DMS114 treated with DMSO at 0.1 percent for 48 hours (cell line): Measurements from ENCODE around the gene SLC38A6.
"Not testable (repeated sequence)": the region's sequence is repeated elsewhere in the genome, so short reads cannot be mapped to it uniquely, and the experiment has no call there.

Experiments
- DNase-seq: peaks from one replicate; lab custom pipeline; 2025; ENCODE audit not compliant: unreplicated experiment; lab: John Stamatoyannopoulos, UW

The SLC38A6 gene

DNA sequence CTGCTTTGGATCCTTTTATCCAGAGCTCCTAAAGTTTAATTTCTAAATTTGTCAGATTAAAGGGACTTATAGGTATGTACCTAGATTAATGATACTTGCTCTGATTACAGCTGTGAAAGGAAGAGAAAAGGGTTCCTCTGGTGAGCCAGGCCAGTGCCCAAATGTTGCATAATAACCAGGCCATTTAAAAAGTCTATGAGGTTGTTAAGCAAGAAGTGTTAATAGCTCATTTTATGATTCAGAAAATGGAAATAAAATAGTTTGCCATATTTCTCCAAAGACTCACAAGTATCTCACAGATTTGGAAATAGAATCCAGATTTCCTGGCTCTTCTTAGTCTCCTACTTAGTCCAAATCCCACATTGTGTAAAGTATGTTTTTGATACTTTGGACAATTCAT, 67.6 kb downstream of the SLC38A6 start:
- no peak for DNase-seq

- no peak for DNase-seq
Measured at GRCh38 chr14:61050417-61050816, 69.4 kb downstream of the SLC38A6 start.

DNA sequence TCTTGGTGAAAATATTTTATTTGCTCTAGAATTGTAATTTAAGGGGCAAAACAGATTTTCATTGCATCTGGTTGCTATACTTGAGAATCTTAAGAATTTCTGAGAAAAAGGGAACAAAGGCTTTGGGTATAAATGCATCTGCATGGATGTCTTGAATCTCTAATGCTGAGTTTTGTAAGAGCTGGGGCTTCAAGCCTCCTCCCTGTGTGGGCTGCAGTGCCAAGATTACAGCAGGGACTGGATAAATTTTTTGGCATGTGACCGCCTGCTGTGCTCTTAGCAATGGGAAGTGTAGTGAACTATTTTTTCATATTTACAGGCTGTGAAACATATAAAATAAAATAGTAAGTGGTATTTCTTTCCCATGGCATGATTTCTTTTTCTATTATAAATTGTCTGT, 70.0 kb downstream of the SLC38A6 start:
- DNase-seq = no peak

DNA sequence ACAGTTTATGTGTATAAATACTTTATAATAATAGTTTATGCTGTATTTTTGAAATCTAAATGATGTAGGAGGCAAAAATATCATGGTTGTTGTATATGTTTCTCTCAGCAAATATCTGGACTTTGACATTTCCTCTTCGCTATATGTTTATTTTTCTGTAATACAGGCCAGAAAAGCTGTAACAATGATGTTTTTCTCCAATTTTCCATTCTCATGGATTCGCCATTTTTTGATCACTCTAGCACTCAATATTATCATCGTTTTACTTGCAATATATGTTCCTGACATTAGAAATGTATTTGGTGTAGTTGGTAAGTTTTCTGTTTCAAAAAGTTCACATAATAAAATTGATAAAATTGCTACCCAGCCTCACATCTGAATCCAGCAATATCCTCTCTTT, 70.6 kb downstream of the SLC38A6 start:
- no peak for DNase-seq

DNA sequence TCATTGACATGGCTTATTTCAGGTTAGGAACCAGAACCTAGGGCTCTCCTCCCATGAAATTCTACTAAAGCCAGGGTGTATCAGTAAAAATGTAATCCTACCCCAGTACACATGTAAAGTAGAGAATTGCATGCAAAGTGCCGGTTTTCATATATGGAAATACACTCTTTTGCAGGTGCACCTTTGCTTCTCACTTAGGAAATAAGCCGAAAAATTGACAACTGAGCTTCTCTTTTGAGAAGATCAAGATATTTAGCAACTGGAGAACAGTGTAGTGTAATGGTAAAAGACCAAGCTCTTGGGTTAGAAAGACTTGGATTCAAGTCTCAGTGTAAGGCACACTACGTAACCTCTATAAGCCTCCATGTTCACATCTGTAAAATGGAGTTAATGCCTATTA, 82.4 kb downstream of the SLC38A6 start:
- no peak for DNase-seq

DNA sequence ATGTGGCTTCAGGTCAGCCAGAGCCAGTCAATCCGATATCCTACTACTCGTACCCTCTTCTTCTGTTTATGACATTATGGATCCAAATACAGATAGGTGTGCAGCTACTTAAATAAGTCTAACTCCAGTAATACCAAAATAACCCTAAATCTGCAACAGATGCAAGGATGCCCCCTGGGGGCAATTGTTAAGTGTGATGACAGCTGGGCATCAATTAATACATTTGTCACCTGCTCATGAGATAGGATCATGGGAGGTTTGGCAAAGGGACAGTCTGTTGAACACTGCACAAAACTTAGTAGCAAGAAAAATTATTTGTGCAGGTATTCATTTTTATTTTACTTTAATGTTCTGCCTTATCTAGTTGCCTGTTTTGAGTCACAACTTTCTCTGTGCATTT, 83.2 kb downstream of the SLC38A6 start:
- DNase-seq = no peak

DNA sequence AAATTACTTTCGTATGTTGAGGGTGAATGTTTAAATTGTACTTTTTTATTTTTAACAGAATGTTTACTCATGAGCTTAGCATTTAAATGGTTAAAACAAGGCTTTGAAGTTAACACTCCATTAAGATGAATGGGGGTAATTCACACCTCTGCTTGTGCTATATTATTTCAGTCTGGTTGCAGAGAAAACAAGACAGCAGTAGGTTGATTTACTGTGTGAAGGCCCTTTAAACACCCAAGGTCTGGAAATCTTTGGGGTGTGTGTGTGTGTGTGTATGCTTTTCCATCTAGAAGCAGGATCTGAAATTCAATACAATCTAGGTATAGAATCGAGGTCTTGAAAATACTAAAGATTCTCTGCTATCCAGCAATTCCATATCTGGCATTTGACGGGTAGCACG, 83.8 kb downstream of the SLC38A6 start:
- DNase-seq = no peak

- no peak for DNase-seq
Measured at GRCh38 chr14:61065656-61066055, 84.6 kb downstream of the SLC38A6 start.

GRCh38 chr14:61072442-61072841, 91.4 kb downstream of the SLC38A6 start:
- DNase-seq = not testable (repeated sequence)

DNA sequence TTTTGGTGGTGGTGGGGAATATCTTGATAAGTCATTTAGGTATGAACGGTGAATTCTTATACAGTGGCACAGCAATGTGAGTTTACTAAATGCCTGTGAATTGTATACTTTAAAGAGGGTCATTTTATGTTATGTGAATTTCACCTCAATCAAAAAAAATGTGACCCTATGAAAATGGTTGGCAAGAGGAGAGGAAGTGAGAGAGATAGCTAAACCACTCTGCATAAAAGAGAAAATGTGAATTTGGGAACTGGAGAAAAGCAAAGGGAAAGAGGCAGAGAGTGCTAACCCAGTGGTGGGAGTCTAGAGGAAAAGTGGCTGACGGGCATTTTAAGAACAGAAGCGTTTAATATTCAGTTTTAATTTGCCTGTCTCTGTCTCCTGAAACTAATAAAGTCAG, 93.8 kb downstream of the SLC38A6 start:
- DNase-seq = no peak

DNA sequence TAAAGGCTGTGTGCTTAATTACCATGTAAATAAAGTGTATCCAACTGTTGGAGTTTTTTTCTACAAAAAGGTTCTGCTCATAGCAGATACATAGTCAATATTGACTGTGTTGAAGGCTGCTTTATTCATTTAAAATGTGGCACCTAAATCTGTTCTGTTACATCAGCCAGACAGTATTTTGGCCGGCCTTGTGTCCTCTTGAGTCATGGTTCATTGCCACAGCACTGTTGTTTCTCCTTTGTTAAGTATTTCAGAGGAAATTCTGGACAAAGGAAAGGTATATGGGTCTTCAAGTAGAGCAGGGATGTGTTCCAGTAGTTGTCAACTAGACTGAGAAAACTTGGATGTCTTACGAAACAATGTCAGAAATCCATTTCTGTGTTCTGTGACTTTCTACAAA, 95.5 kb downstream of the SLC38A6 start:
- no peak for DNase-seq

- no peak for DNase-seq
Measured at GRCh38 chr14:61077437-61077836, 96.4 kb downstream of the SLC38A6 start.

DNA sequence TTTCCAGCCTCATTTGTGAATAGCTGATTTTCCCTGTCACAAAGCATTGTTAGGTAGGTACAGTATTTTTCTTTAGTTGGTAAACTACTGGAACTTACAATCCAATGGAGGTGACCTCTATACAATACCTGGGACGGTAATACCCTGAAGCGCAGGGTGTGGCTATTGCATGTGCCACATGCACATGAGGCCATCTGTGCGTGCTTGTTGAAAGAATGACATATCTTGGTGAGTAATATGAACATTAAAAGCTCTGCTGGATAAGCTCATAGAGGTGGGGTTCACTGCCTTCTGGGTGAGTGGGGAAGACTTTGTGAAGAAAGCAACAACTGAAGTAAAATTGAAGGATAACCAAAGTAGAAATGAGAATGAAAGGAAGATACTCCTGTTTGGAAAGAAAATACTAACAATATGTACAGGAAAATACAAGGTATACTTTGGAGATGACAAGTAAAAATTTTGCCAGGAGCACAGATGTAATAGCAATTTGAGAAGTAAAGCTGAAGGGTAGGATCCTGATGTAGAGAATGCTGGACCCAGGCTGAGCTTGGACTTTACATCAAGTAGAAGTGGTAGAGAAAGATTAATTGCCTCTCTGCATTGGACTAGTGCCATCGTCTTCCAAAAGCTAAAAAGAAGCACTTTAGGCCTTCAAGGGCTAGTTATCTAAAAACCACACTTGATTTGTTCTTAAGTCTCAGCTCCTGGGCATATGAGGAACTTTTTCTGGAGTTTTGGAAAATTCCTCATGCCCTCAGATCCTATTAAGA, 97.1 kb downstream of the SLC38A6 start:
- no peak for DNase-seq

DNA sequence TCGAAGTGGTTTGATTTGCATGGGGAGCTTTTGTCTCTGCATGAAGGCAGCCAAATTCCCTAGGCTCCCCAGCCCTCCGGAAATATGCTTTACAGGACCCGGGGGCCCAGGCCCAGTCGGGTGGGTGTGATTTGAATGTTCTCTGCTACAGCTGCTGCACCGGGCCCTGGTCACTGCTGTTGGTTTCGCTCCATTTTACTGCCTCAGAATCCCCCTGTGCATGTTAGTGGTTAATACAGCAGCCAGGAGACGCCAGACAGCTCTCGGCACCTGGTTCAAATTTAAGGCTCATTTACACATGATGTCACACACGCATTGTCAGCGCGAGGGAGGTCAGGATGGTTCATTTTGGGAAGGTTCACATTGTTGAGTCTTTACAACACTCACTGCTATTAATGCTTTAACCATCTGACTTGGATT, 99.6 kb downstream of the SLC38A6 start:
- no peak for DNase-seq

GRCh38 chr14:61088081-61088480, 107.0 kb downstream of the SLC38A6 start:
- no peak for DNase-seq

GRCh38 chr14:61089126-61089750, 108.2 kb downstream of the SLC38A6 start:
- DNase-seq = no peak

DNA sequence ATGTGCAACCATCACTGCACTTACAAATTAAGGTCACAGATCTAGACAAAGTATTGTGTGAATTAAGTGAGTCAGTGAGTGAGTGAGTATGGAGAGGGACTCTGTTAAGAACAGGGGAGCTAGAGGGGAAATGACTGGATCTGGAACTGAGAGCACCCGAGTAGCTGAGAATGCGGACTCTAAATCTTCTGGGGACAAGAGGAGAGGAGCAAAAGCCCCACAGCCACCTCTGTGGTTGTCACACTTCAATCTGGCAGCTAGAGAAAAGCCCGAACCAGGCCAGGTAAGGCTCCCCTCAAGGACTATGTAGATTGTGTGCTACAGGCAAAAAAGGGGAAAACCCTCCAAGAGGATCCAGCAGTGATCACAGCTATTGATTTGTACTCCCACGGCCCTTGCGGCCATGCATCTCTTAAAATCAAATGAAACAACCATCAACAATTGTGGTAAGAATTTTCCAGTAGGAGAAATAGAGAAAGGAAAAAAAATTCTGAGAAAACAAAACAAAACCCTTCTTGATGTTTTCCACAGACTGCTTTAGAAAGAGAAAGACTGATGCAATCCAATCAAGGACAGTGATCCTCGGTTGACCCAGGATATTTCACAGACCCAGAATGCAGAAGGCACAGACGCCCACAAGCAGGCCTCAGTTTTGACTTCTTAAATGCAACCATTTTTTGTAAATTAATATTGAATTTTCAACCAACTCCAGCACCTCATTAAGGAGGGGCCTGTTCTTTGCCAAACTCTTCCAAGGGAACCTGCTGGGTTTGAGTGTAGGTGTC, 109.6 kb downstream of the SLC38A6 start:
- DNase-seq = no peak

- DNase-seq = no peak
Measured at GRCh38 chr14:61091657-61092273, 110.7 kb downstream of the SLC38A6 start.

DNA sequence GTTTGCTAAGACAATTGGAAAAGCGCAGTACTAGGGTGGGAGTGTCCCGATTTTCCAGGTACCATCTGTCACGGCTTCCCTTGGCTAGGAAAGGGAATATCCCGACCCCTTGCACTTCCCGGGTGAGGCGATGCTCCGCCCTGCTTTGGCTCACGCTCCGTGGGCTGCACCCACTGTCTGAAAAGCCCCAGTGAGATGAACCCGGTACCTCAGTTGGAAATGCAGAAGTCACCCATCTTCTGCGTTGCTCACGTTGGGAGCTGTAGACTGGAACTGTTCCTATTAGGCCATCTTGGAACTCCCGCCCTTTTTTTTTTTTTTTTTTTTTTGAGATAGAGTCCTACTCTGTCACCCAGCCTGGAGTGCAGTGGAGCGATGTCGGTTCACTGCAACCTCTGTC, 117.1 kb downstream of the SLC38A6 start:
- DNase-seq = not testable (repeated sequence)

DNA sequence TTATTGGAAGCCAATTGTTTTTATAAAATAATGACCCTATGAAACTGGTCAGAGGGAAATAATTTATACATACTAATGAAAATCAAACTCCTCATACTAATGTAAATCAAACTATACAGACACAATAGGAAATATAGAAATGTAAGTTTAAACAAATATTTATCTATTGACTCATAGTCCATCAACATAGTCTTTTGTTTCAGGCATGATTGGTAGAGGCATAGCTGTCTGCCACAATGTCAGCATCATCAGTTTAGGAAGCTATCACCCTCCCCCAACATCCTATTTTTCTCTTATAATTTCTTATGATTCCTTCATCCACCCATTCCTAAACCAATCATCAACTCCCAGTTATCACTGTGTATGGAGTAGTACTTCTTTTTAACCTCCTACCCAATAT, 117.7 kb downstream of the SLC38A6 start:
- no peak for DNase-seq

GRCh38 chr14:61099216-61099835, 118.3 kb downstream of the SLC38A6 start:
- no peak for DNase-seq
